HPDE6-E6E7 (cell line): ENCODE measurements around the gene GSAP.
"Not testable (repeated sequence)": the region's sequence is repeated elsewhere in the genome, so short reads cannot be mapped to it uniquely, and the experiment has no call there.

Experiments used
- DNase-seq: peaks from one replicate; pipeline ENCODE4 v3.0.0; 2011; ENCODE audit warnings: missing footprints; ENCODE audit errors: extremely low spot score

The GSAP gene

GRCh38 chr7:77284005-77284404, 132.1 kb downstream of the GSAP start:
- no peak for DNase-seq

GRCh38 chr7:77282897-77283296, 133.3 kb downstream of the GSAP start:
- no peak for DNase-seq

- DNase-seq, result no peak
Measured at GRCh38 chr7:77281780-77282478, 134.2 kb downstream of the GSAP start.

GRCh38 chr7:77276120-77276519, 140.0 kb downstream of the GSAP start:
- DNase-seq, result no peak

GRCh38 chr7:77275663-77276062, 140.5 kb downstream of the GSAP start:
- not testable (repeated sequence) for DNase-seq

GRCh38 chr7:77271766-77272165, 144.4 kb downstream of the GSAP start:
- no peak for DNase-seq

GRCh38 chr7:77270094-77270480, 146.1 kb downstream of the GSAP start:
- no peak for DNase-seq

GRCh38 chr7:77269360-77270093, 146.6 kb downstream of the GSAP start:
- DNase-seq, result no peak

GRCh38 chr7:77266291-77266794, 149.8 kb downstream of the GSAP start:
- no peak for DNase-seq

GRCh38 chr7:77265666-77266065, 150.5 kb downstream of the GSAP start:
- DNase-seq, result no peak

- DNase-seq, result no peak
Measured at GRCh38 chr7:77262316-77262715, 153.8 kb downstream of the GSAP start.
